ENCODE measurements around the gene KCNT2. TPM values are rescaled to one million over a fixed set of nuclear protein-coding genes. Genes with fewer than 3 reads are reported as not detected.
"Not testable (repeated sequence)": the region's sequence is repeated elsewhere in the genome, so short reads cannot be mapped to it uniquely, and the experiment has no call there.

Gene KCNT2
- total and polyA plus RNA-seq, 2 of the 8 experiments (the other 6 are each of a cell fraction or from before 2014, with no cell fraction given) = 2.3 to 10.2 TPM

DNA sequence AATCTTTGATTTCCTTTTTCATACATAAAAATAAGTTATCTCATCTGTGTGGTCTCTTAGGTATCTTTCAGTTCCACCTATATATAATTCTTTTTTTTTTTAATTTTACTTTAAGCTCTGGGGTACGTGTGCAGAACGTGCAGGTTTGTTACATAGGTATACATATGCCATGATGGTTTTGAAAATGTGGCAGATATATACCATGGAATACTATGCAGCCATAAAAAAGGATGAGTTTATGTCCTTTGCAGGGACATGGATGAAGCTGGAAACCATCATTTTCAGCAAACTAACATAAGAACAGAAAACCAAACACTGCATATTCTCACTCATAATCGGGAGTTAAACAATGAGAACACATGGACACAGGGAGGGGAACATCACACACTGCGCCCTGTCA, 345.2 kb downstream of the KCNT2 start:
- H2BK5ac ChIP-seq (ENCODE audit: low read depth, low read length); FAIRE-seq; H2BK12ac ChIP-seq (ENCODE audit: low read depth, low read length); H3K18ac ChIP-seq (ENCODE audit: extremely low read depth, low read length); H3K23ac ChIP-seq (ENCODE audit: insufficient read length); H2BK20ac ChIP-seq (ENCODE audit: low read length); H3K14ac ChIP-seq (ENCODE audit: insufficient read length); H2BK120ac ChIP-seq (replicated peaks; ENCODE audit: low read depth, low read length); H3K79me2 ChIP-seq (ENCODE audit: control insufficient read depth in 1 of 2, insufficient read depth in 2 of 2, low read length in 2 of 2); H4K5ac ChIP-seq (ENCODE audit: insufficient read length, low read depth, low read length); H4K91ac ChIP-seq (replicated peaks; ENCODE audit: insufficient read length, low read length); H3K27me3 ChIP-seq (replicated peaks in 1 of 4; ENCODE audit: control insufficient read depth in 3 of 4, extremely low read depth in 1 of 4, insufficient read depth in 3 of 4, low read length in 3 of 4); DNase-seq (ENCODE audit: low read depth in 1 of 2, low spot score in 2 of 2); H2AK5ac ChIP-seq (ENCODE audit: low read depth, low read length); H3K23me2 ChIP-seq (ENCODE audit: low read depth, low read length); H3K4ac ChIP-seq (replicated peaks; ENCODE audit: insufficient read length, low read depth, low read length); CTCF ChIA-PET (ENCODE audit: partially characterized antibody); H3K36me3 ChIP-seq (ENCODE audit: control insufficient read depth in 2 of 4, insufficient read depth in 4 of 4, low read length in 3 of 4); H4K8ac ChIP-seq (ENCODE audit: extremely low read depth, insufficient read depth, low read length); H3K4me3 ChIP-seq (ENCODE audit: extremely low read depth in 1 of 4, insufficient read depth in 2 of 4, low read depth in 3 of 4, low read length in 4 of 4); H3K4me2 ChIP-seq (ENCODE audit: insufficient read depth in 1 of 2, low read depth in 2 of 2, low read length in 2 of 2); H3K4me1 ChIP-seq (replicated peaks in 1 of 4; ENCODE audit: control insufficient read depth in 3 of 4, insufficient read depth in 4 of 4, low read length in 3 of 4); H3K9ac ChIP-seq (replicated peaks in 1 of 4; ENCODE audit: extremely low read depth in 1 of 4, low read depth in 3 of 4, low read length in 3 of 4); H2AFZ ChIP-seq (ENCODE audit: low read length); H4K20me1 ChIP-seq (replicated peaks in 1 of 2; ENCODE audit: control insufficient read depth in 1 of 2, insufficient read depth in 2 of 2, low read length in 2 of 2); H3K9me3 ChIP-seq (ENCODE audit: insufficient read depth in 2 of 2, low read depth in 1 of 2, low read length in 1 of 2); H3K27ac ChIP-seq (ENCODE audit: low read depth, low read length); H2BK15ac ChIP-seq (ENCODE audit: low read length); POLR2A ChIA-PET (ENCODE audit: partially characterized antibody); H3K79me1 ChIP-seq (ENCODE audit: low read depth, low read length); H3K56ac ChIP-seq (replicated peaks; ENCODE audit: insufficient read length, low read depth, low read length): not testable (repeated sequence)
- WGBS, 2 experiments (ENCODE audit: extremely low coverage in 1 of 2, insufficient coverage in 1 of 2, insufficient read length in 1 of 2, insufficient replicate concordance in 2 of 2, low coverage in 1 of 2, low lambda C conversion rate in 2 of 2, missing lambda C conversion rate in 1 of 2) = 91% methylated on average over 4 of the region's 4 CpGs; no CpG with 5 or more reads in 1 of the 2 experiments

All from H1 (cell line).